ENCODE data around the gene ATXN1.

Gene ATXN1

GRCh38 chr6:16583144-16583762 lies 178.0 kb downstream of the ATXN1 start:
- no peak for DNase-seq
- TF ChIP-seq GATA1 (IDR thresholded peaks at IDR 0.05; ENCODE audit: low read depth, low read length) (no peak), POLR2A (IDR thresholded peaks at IDR 0.05; ENCODE audit: low read length) (no peak)

- DNase-seq: no peak
- TF ChIP-seq GATA1 (IDR thresholded peaks at IDR 0.05; ENCODE audit: low read depth, low read length) (no peak), POLR2A (IDR thresholded peaks at IDR 0.05; ENCODE audit: low read length) (no peak)
Observed at GRCh38 chr6:16582446-16583143, 178.7 kb downstream of the ATXN1 start.

DNA sequence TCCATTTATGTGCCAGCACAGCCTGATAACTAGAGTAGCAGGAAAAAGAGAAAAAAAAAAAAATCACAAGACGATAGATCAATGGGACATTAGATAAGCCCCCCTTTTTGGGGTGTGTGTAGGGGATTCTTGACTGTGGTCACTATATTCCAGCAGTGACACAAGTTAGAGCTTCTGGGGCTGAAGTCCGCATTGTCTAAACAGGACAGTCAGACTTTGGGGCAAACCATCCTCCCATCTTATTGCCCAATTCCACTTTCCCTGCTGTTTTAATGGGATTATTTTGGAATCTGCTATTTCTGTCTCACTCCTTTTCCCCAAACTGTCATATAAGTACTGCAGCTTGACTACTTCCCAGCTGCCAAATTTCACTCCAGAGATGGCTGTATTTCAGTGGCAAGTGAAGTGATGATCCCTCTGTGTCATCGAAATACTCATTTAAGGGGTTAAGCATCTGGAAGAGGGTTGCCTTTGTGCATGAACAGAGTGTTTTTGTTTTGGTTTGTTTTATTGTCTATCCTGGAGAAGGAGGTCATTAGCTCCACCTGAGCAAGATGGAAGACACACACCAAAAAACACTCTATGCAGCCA lies 182.5 kb downstream of the ATXN1 start:
- TF ChIP-seq POLR2A (IDR thresholded peaks at IDR 0.05; ENCODE audit: low read length): no peak
- no peak for TF ChIP-seq GATA1 (IDR thresholded peaks at IDR 0.05; ENCODE audit: low read depth, low read length)
- no peak for DNase-seq

- DNase-seq: no peak
- TF ChIP-seq POLR2A (IDR thresholded peaks at IDR 0.05; ENCODE audit: low read length) (no peak), GATA1 (IDR thresholded peaks at IDR 0.05; ENCODE audit: low read depth, low read length) (no peak)
Observed at GRCh38 chr6:16576451-16577368, 184.6 kb downstream of the ATXN1 start.

DNA sequence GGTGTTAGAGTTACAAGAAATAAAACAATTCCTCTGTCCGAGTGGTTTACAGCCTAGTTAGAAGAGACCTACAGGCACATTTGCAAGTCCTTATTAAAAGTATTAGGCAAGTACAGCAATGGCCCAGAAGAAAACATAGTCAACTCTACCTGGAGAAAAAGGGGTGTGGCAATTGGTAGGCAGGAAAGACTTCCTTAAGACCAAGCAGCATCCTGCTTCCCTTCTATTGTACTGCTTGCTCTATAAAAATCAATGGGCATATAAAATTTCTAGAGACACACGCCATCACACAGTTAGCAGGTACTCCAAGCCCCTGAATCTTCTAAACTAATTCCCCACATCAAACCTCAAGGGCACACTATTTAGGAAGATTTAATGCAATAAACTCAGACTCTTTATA lies 185.6 kb downstream of the ATXN1 start:
- DNase-seq: no peak
- TF ChIP-seq POLR2A (IDR thresholded peaks at IDR 0.05; ENCODE audit: low read length) (no peak), GATA1 (IDR thresholded peaks at IDR 0.05; ENCODE audit: low read depth, low read length) (no peak)

- no peak for TF ChIP-seq GATA1 (IDR thresholded peaks at IDR 0.05; ENCODE audit: low read depth, low read length)
- no peak for TF ChIP-seq POLR2A (IDR thresholded peaks at IDR 0.05; ENCODE audit: low read length)
- DNase-seq: no peak
Observed at GRCh38 chr6:16572943-16573342, 188.3 kb downstream of the ATXN1 start.

- no peak for DNase-seq
- TF ChIP-seq GATA1 (IDR thresholded peaks at IDR 0.05; ENCODE audit: low read depth, low read length) (no peak), POLR2A (IDR thresholded peaks at IDR 0.05; ENCODE audit: low read length) (no peak)
Observed at GRCh38 chr6:16572317-16572716, 188.9 kb downstream of the ATXN1 start.

DNA sequence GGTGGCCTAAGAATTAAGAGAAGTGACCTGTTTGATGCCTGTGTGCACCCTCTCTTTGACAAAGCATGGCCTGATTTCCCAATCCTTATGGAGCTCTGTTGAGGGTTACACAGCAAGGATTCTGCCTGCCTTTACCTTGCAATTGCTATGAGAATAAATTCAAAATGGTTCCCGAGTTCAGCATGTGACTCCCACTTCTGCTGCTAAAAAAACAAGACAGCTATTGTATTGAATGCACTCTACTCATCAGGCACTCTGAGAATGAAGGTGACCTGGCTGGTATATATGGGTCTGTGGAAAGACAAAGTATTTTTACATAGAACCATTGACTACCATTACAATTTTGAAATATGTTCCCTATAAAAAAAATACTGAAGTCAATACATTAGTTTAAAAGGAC lies 190.3 kb downstream of the ATXN1 start:
- DNase-seq: no peak
- TF ChIP-seq POLR2A (IDR thresholded peaks at IDR 0.05; ENCODE audit: low read length) (no peak), GATA1 (IDR thresholded peaks at IDR 0.05; ENCODE audit: low read depth, low read length) (no peak)

GRCh38 chr6:16570221-16570553 lies 191.1 kb downstream of the ATXN1 start:
- TF ChIP-seq GATA1 (IDR thresholded peaks at IDR 0.05; ENCODE audit: low read depth, low read length): no peak
- TF ChIP-seq POLR2A (IDR thresholded peaks at IDR 0.05; ENCODE audit: low read length): no peak
- no peak for DNase-seq

- no peak for DNase-seq
- TF ChIP-seq POLR2A (IDR thresholded peaks at IDR 0.05; ENCODE audit: low read length): no peak
- no peak for TF ChIP-seq GATA1 (IDR thresholded peaks at IDR 0.05; ENCODE audit: low read depth, low read length)
Observed at GRCh38 chr6:16568128-16568527, 193.1 kb downstream of the ATXN1 start.

DNA sequence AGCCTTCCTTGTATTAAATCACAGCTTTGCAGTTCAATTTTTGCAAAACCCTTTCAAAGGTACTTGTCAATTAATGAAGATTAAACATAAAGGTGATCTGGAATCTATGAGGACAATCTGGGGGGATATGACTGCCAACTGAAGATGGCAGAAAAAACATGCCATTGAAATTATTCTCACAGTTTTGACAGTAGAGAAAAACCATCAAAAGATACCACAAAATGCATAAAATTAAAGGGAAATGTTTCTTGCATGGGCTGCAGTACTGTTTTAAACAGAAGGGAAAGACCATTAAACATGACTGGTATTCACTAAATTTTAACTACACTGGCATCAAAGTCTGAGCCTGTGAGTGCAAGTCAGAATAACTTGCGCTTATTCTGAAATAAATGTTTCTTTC lies 194.2 kb downstream of the ATXN1 start:
- DNase-seq: no peak
- TF ChIP-seq GATA1 (IDR thresholded peaks at IDR 0.05; ENCODE audit: low read depth, low read length) (no peak), POLR2A (IDR thresholded peaks at IDR 0.05; ENCODE audit: low read length) (no peak)

DNA sequence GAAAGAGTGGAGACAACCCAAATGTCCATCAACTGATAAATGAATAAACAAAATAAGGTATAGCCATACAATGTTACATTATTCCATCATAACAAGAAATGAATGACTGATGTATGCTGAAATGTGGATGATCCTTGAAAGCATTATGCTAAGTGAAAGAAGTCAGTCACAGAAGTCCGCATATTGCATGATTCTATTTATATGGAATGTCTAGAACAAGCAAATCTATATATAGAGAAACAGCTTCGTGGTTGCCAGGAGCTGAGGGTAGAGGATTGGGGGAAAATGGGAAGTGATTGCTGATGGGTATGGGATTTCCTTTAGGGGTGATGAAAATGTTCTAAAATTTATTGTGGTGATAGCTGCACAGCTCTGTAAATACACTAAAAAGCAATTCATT lies 196.8 kb downstream of the ATXN1 start:
- TF ChIP-seq POLR2A (IDR thresholded peaks at IDR 0.05; ENCODE audit: low read length): no peak
- no peak for TF ChIP-seq GATA1 (IDR thresholded peaks at IDR 0.05; ENCODE audit: low read depth, low read length)
- no peak for DNase-seq

GRCh38 chr6:16563628-16564240 lies 197.5 kb downstream of the ATXN1 start:
- no peak for TF ChIP-seq POLR2A (IDR thresholded peaks at IDR 0.05; ENCODE audit: low read length)
- TF ChIP-seq GATA1 (IDR thresholded peaks at IDR 0.05; ENCODE audit: low read depth, low read length): no peak
- DNase-seq: no peak

- no peak for TF ChIP-seq GATA1 (IDR thresholded peaks at IDR 0.05; ENCODE audit: low read depth, low read length)
- TF ChIP-seq POLR2A (IDR thresholded peaks at IDR 0.05; ENCODE audit: low read length): no peak
- DNase-seq: no peak
Observed at GRCh38 chr6:16562498-16562897, 198.8 kb downstream of the ATXN1 start.
